HepG2 (cell line): Measurements from ENCODE around the gene MED1. TPM values are rescaled to one million over a fixed set of nuclear protein-coding genes. Genes with fewer than 3 reads are reported as not detected.

Source experiments
- EEA1 ChIP-seq: sonication (generic); formaldehyde crosslinking; IDR thresholded peaks from 2 replicates; pipeline ENCODE4 v1.5.1; 2020; ENCODE audit warnings: mild to moderate bottlenecking, missing genetic modification reagents, borderline replicate concordance
- ESRRA ChIP-seq: sonication (generic); formaldehyde crosslinking; IDR thresholded peaks from 2 replicates; pipeline ENCODE4 v1.5.1; 2020; ENCODE audit warnings: mild to moderate bottlenecking, low read depth, missing genetic modification reagents
- JDP2 ChIP-seq: sonication (generic); formaldehyde crosslinking; IDR thresholded peaks from 2 replicates; pipeline ENCODE4 v1.8.1; 2022; ENCODE audit warnings: missing genetic modification reagents, borderline replicate concordance
- KDM4B ChIP-seq: sonication (generic); formaldehyde crosslinking; IDR thresholded peaks from 2 replicates; pipeline ENCODE4 v1.4.0; 2020; ENCODE audit warnings: missing genetic modification reagents
- MEF2D ChIP-seq: sonication (generic); formaldehyde crosslinking; IDR thresholded peaks from 2 replicates; pipeline ENCODE4 v1.5.1; 2020; ENCODE audit warnings: mild to moderate bottlenecking, missing genetic modification reagents
- NR3C1 ChIP-seq: sonication (generic); formaldehyde crosslinking; IDR thresholded peaks from 2 replicates; pipeline ENCODE4 v1.4.0; 2020; ENCODE audit warnings: missing genetic modification reagents
- PHF5A ChIP-seq: IDR thresholded peaks from one replicate; pipeline ENCODE4 v1.6.1; 2018; ENCODE audit warnings: low read depth, missing genetic modification reagents; ENCODE audit not compliant: unreplicated experiment
- RAD51 ChIP-seq: fragments of 450-650 bp; IDR thresholded peaks from 2 replicates; pipeline ENCODE4 v1.6.1; 2016; ENCODE audit warnings: borderline replicate concordance
- SMARCC2 ChIP-seq: fragments of 450-650 bp; IDR thresholded peaks from 2 replicates; pipeline ENCODE4 v1.6.1; 2017; ENCODE audit warnings: antibody characterized with exemption, mild to moderate bottlenecking
- SPEN ChIP-seq: sonication (generic); formaldehyde crosslinking; IDR thresholded peaks from 2 replicates; pipeline ENCODE4 v1.5.1; 2020; ENCODE audit warnings: low read depth, mild to moderate bottlenecking, missing genetic modification reagents
- TEAD3 ChIP-seq: optimal IDR thresholded peaks from 2 replicates; pipeline ENCODE3; 2016; ENCODE audit warnings: borderline replicate concordance
- ZC3H4 ChIP-seq: sonication (generic); formaldehyde crosslinking; IDR thresholded peaks from 2 replicates; pipeline ENCODE4 v1.4.0; 2020; ENCODE audit warnings: missing genetic modification reagents, borderline replicate concordance
- ZNF234 ChIP-seq: sonication (generic); formaldehyde crosslinking; conservative IDR thresholded peaks from 2 replicates; pipeline ENCODE4 v1.5.1; 2020; ENCODE audit warnings: mild to moderate bottlenecking, missing genetic modification reagents
- ZNF280D ChIP-seq: sonication (generic); formaldehyde crosslinking; IDR thresholded peaks from 2 replicates; pipeline ENCODE4 v1.5.1; 2020; ENCODE audit warnings: mild to moderate bottlenecking, missing genetic modification reagents
- ZNF296 ChIP-seq: sonication (generic); formaldehyde crosslinking; conservative IDR thresholded peaks from 2 replicates; pipeline ENCODE4 v1.5.0; 2020; ENCODE audit warnings: mild to moderate bottlenecking, missing genetic modification reagents
- ZNF547 ChIP-seq: sonication (generic); formaldehyde crosslinking; IDR thresholded peaks from 2 replicates; pipeline ENCODE4 v1.5.1; 2020; ENCODE audit warnings: mild to moderate bottlenecking, missing genetic modification reagents
- ZNF556 ChIP-seq: sonication (generic); formaldehyde crosslinking; IDR thresholded peaks from 2 replicates; pipeline ENCODE4 v1.4.0; 2020; ENCODE audit warnings: mild to moderate bottlenecking, missing genetic modification reagents, borderline replicate concordance
- ZNF564 ChIP-seq: sonication (generic); formaldehyde crosslinking; IDR thresholded peaks from 2 replicates; pipeline ENCODE4 v1.8.1; 2023; ENCODE audit warnings: mild to moderate bottlenecking, missing genetic modification reagents
- ZNF749 ChIP-seq: sonication (generic); formaldehyde crosslinking; IDR thresholded peaks from 2 replicates; pipeline ENCODE4 v1.8.0; 2022; ENCODE audit warnings: mild to moderate bottlenecking, missing genetic modification reagents, moderate library complexity, borderline replicate concordance
- ZNF883 ChIP-seq: sonication (generic); formaldehyde crosslinking; IDR thresholded peaks from 2 replicates; pipeline ENCODE4 v1.5.1; 2020; ENCODE audit warnings: mild to moderate bottlenecking, missing genetic modification reagents; ENCODE audit errors: not compliant biosample characterization
- ZNF891 ChIP-seq: sonication (generic); formaldehyde crosslinking; IDR thresholded peaks from 2 replicates; pipeline ENCODE4 v1.5.0; 2020; ENCODE audit warnings: mild to moderate bottlenecking, missing genetic modification reagents
- ZSCAN22 ChIP-seq: sonication (generic); formaldehyde crosslinking; IDR thresholded peaks from 2 replicates; pipeline ENCODE4 v1.4.0; 2020; ENCODE audit warnings: mild to moderate bottlenecking, missing genetic modification reagents
- polyA plus RNA-seq, 8 experiments: library from polyadenylated mRNA; depleted of rRNA in 3 of 8; stranded (reverse) in 7 of 8; unstranded in 1 of 8; fragments of >200 nt; fragmentation: Illumina TruSeq in 4 of 8; extraction: Trizol in 4 of 8; gene quantifications; 2 replicates each; pipeline versions ENCODE4 v1.2.1 to v1.2.3, GENCODE V29; 2011 to 2016; ENCODE audit warnings: low read depth in 4 of 8, missing spikeins in 1 of 8, mixed read lengths in 1 of 8; ENCODE audit not compliant: insufficient read depth in 1 of 8
- total RNA-seq, 5 experiments: library from RNA; depleted of rRNA; stranded (reverse); fragments of >200 nt; fragmentation: Illumina TruSeq; extraction: Trizol; gene quantifications; 2 replicates each; pipeline ENCODE4 v1.2.3, GENCODE V29; 2016; ENCODE audit warnings: low read depth in 1 of 5
- TF ChIP-seq, protein P1 (sequence below): sonication (generic); formaldehyde crosslinking; IDR thresholded peaks from 2 replicates; pipeline ENCODE4 v1.4.0; 2020; ENCODE audit warnings: mild to moderate bottlenecking, missing genetic modification reagents
- TF ChIP-seq, protein P2 (sequence below): sonication (generic); formaldehyde crosslinking; IDR thresholded peaks from 2 replicates; pipeline ENCODE4 v1.8.0; 2022; ENCODE audit warnings: mild to moderate bottlenecking, missing genetic modification reagents, moderate library complexity
- TF ChIP-seq, protein P3 (sequence below): sonication (generic); formaldehyde crosslinking; IDR thresholded peaks from 2 replicates; pipeline ENCODE4 v1.9.0; 2021; ENCODE audit warnings: missing genetic modification reagents, mild to moderate bottlenecking, borderline replicate concordance

Gene MED1
- total and polyA plus RNA-seq, 2 of the 13 experiments (the other 11 are each of a cell fraction or from before 2014, with no cell fraction given): 37.5 to 40.1 TPM

- TF ChIP-seq, protein P1, sequence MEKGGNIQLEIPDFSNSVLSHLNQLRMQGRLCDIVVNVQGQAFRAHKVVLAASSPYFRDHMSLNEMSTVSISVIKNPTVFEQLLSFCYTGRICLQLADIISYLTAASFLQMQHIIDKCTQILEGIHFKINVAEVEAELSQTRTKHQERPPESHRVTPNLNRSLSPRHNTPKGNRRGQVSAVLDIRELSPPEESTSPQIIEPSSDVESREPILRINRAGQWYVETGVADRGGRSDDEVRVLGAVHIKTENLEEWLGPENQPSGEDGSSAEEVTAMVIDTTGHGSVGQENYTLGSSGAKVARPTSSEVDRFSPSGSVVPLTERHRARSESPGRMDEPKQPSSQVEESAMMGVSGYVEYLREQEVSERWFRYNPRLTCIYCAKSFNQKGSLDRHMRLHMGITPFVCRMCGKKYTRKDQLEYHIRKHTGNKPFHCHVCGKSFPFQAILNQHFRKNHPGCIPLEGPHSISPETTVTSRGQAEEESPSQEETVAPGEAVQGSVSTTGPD (CRISPR knock-in tag): no peak
- TF ChIP-seq ZNF547 (CRISPR knock-in tag): no peak
- 0 out of 2 replicates have a peak, but pooled peaks have one; percentile 32 for TF ChIP-seq EEA1
- no peak for TF ChIP-seq ZNF280D (CRISPR knock-in tag)
- no peak for TF ChIP-seq SMARCC2
- TF ChIP-seq ZC3H4: peak; percentile 52; the same call in 1 of the 2 replicates
- TF ChIP-seq NR3C1 (CRISPR knock-in tag): no peak
- no peak for TF ChIP-seq ZSCAN22 (CRISPR knock-in tag)
- TF ChIP-seq JDP2 (CRISPR knock-in tag): no peak
- TF ChIP-seq ZNF749 (CRISPR knock-in tag): no peak
- TF ChIP-seq ZNF891 (CRISPR knock-in tag): 0 out of 2 replicates have a peak, but pooled peaks have one; percentile 2
- no peak for TF ChIP-seq ESRRA (CRISPR knock-in tag)
- TF ChIP-seq TEAD3 (CRISPR knock-in tag): peak; percentile 45
- TF ChIP-seq, protein P2, sequence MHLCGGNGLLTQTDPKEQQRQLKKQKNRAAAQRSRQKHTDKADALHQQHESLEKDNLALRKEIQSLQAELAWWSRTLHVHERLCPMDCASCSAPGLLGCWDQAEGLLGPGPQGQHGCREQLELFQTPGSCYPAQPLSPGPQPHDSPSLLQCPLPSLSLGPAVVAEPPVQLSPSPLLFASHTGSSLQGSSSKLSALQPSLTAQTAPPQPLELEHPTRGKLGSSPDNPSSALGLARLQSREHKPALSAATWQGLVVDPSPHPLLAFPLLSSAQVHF (CRISPR knock-in tag): no peak
- TF ChIP-seq RAD51: no peak
- TF ChIP-seq PHF5A: no peak
- TF ChIP-seq ZNF234 (CRISPR knock-in tag): peak; percentile 80; the same call in 1 of the 2 replicates
- TF ChIP-seq KDM4B (CRISPR knock-in tag): no peak
- no peak for TF ChIP-seq ZNF883 (CRISPR knock-in tag)
- TF ChIP-seq ZNF556 (CRISPR knock-in tag): no peak
- TF ChIP-seq ZNF296 (CRISPR knock-in tag): no peak; the same call in 1 of the 2 replicates
- TF ChIP-seq MEF2D (CRISPR knock-in tag): peak; percentile 30; the same call in 1 of the 2 replicates
- TF ChIP-seq ZNF564 (CRISPR knock-in tag): no peak
- TF ChIP-seq, protein P3, sequence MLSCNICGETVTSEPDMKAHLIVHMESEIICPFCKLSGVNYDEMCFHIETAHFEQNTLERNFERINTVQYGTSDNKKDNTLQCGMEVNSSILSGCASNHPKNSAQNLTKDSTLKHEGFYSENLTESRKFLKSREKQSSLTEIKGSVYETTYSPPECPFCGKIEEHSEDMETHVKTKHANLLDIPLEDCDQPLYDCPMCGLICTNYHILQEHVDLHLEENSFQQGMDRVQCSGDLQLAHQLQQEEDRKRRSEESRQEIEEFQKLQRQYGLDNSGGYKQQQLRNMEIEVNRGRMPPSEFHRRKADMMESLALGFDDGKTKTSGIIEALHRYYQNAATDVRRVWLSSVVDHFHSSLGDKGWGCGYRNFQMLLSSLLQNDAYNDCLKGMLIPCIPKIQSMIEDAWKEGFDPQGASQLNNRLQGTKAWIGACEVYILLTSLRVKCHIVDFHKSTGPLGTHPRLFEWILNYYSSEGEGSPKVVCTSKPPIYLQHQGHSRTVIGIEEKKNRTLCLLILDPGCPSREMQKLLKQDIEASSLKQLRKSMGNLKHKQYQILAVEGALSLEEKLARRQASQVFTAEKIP (CRISPR knock-in tag): no peak
- no peak for TF ChIP-seq SPEN (CRISPR knock-in tag)
Observed at GRCh38 chr17:39461926-39462569, 11.0 kb upstream of the MED1 start (continued).
